Stimulated activated naive CD8-positive, alpha-beta T cell treated with anti-CD3 and anti-CD28 coated beads, Interleukin-15, Interleukin-2, amounts not matched to agents 100 U/mL and 50 U/mL, for 24 hours (primary cell): ENCODE results near the gene NRTN.
"Not testable (repeated sequence)": the region's sequence is repeated elsewhere in the genome, so short reads cannot be mapped to it uniquely, and the experiment has no call there.

ENCODE experiments used
- ATAC-seq: fragments of 150-1000 bp; cut with Tn5 transposase; one replicate; pipeline ENCODE4 v1.10.0; 2021
- DNase-seq: peaks from one replicate; pipeline ENCODE4 v3.0.0; 2021

The NRTN gene

DNA sequence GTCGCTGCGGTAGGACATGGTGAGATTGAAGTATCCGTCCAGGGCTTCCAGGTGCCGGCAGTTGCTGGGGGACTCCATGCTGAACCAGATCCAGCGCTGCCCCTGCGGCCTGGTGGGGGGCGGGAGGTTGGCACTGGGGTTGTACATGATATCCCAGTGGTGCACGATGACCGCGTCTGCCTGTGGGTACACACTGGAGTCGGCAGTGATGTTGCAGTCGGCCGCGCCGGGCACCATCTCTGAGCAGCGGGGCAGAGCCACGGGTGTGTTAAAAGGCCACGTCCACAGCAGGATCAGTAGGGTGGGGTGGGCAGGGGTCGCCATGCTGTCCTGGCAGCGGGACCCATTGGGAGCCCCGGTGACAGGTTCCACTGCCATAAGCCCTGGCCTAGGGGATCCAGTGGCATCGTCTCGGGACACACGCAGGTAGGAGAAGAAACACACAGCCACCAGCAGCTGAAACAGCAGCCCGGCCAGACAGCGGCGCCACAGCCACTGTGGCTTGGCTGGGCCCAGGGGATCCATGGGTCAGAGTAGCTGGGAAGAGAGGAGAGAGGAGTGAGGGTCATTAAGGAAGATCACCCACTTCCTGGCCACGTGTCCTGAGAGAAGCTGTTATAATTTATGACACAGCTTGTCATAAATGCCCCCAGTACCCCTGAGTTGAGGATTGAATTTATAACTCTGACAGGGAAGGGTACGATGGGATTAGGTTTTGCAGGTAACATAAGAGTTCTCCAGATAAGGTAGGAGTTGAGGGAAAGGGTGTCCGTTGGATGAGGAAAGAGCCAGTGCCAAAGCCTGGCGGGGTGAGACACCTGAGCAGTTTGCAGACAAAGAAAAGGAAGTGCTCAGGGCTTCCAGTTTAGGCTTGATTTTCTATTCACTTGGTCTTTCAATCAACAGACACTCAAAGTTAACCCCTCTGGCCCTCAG lies 62.6 kb downstream of the NRTN start:
- ATAC-seq = no peak
- no peak for DNase-seq

DNA sequence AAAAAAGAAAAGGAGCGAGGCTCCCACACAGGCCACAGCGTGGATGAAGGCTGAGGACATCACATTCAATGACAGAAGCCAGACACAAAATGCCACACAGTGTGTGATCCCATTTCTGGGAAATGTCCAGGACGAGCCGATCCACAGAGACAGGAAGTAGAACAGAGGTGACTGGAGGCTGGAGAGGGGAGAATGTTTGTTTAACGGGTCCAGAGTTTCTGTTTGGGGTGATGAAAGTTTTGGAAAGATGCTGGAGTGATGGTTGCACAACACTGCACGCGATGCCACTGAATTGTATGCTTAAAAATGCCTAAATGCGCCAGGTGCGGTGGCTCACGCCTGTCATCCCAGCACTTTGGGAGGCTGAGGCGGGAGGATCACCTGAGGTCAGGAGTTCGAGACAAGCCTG lies 66.1 kb downstream of the NRTN start:
- no peak for ATAC-seq
- DNase-seq = no peak

- ATAC-seq (no peak), DNase-seq (no peak)
Measured at GRCh38 chr19:5873617-5874199, 68.8 kb downstream of the NRTN start.

- DNase-seq, ATAC-seq: not testable (repeated sequence)
Measured at GRCh38 chr19:5874496-5874895, 69.6 kb downstream of the NRTN start.

GRCh38 chr19:5877427-5877826 lies 72.6 kb downstream of the NRTN start:
- no peak for DNase-seq
- ATAC-seq = no peak

- no peak for DNase-seq
- no peak for ATAC-seq
Measured at GRCh38 chr19:5877882-5878281, 73.0 kb downstream of the NRTN start.
